A549 (cell line): ENCODE results near the gene BCL7B. TPM values are rescaled to one million over a fixed set of nuclear protein-coding genes. Genes with fewer than 3 reads are reported as not detected.

ENCODE experiments used
- ATAC-seq, 2 experiments: fragments of 200-7000 bp in 1 of 2; fragments of >200 bp in 1 of 2; cut with Nextera tagmentation in 1 of 2; cut with Tn5 transposase in 1 of 2; 3 replicates each; pipeline versions ENCODE4 v1.8.0 to v1.9.1; 2018 to 2020; ENCODE audit warnings: mild to moderate bottlenecking in 1 of 2, moderate library complexity in 1 of 2
- CTCF ChIA-PET: fragments of 300-600 bp; sonication (Branson Sonifier 250); formaldehyde crosslinking; extraction: SDS; loops from one replicate; lab custom pipeline; 2021; ENCODE audit warnings: antibody characterized with exemption, inconsistent platforms; lab: Yijun Ruan, JAX
- POLR2A ChIA-PET: fragments of 350-600 bp; formaldehyde crosslinking; extraction: SDS; loops from one replicate; lab custom pipeline; 2021; ENCODE audit warnings: antibody characterized with exemption, inconsistent platforms; lab: Yijun Ruan, JAX
- DNase-seq, 2 experiments: peaks; one replicate each; pipeline versions ENCODE4 v3.0.0 to v3.0.0-alpha.2; 2011 to 2016; ENCODE audit warnings: low read depth in 1 of 2, low spot score in 1 of 2
- FAIRE-seq: peaks from 2 replicates; lab custom pipeline; 2011; peaks lifted over from hg19 to GRCh38; lab: Jason Lieb, UNC
- H3K27ac ChIP-seq, 2 experiments: fragments of >200 bp; sonication (Bioruptor Twin); formaldehyde crosslinking; 3 replicates each; pipeline ENCODE4 v1.5.1; 2016 to 2017
- H3K4me1 ChIP-seq: fragments of >200 bp; sonication (Bioruptor Twin); formaldehyde crosslinking; 3 replicates; pipeline ENCODE4 v1.6.1; 2016
- H3K4me2 ChIP-seq: fragments of >200 bp; sonication (Bioruptor Twin); formaldehyde crosslinking; 3 replicates; pipeline ENCODE4 v1.6.1; 2016
- H3K4me3 ChIP-seq: fragments of >200 bp; sonication (Bioruptor Twin); formaldehyde crosslinking; 3 replicates; pipeline ENCODE4 v1.5.1; 2016
- H3K9me3 ChIP-seq: fragments of >200 bp; sonication (Bioruptor Twin); formaldehyde crosslinking; 3 replicates; pipeline ENCODE4 v1.6.1; 2016
- CBX8 ChIP-seq: fragments of 200-600 bp; sonication (generic); IDR thresholded peaks from 2 replicates; pipeline ENCODE4 v1.6.1; 2016
- CEBPB ChIP-seq, 2 experiments: fragments of >200 bp in 1 of 2; sonication (Bioruptor Twin) in 1 of 2; formaldehyde crosslinking in 1 of 2; IDR thresholded peaks; 2 replicates each; pipeline ENCODE4 v1.6.1; 2012 to 2016
- CHD4 ChIP-seq: fragments of 200-600 bp; sonication (generic); IDR thresholded peaks from 2 replicates; pipeline ENCODE4 v1.6.1; 2016; ENCODE audit warnings: antibody characterized with exemption, mild to moderate bottlenecking, borderline replicate concordance
- EHF ChIP-seq: fragments of 250-450 bp; sonication (Bioruptor Pico); IDR thresholded peaks from 2 replicates; pipeline ENCODE4 v1.5.0; 2020; ENCODE audit warnings: mild to moderate bottlenecking
- GATA3 ChIP-seq: IDR thresholded peaks from 2 replicates; pipeline ENCODE4 v1.6.1; 2012; ENCODE audit warnings: borderline replicate concordance
- HOXB5 ChIP-seq: fragments of 250-450 bp; sonication (Bioruptor Pico); IDR thresholded peaks from 2 replicates; pipeline ENCODE4 v1.5.0; 2020; ENCODE audit warnings: mild to moderate bottlenecking, moderate library complexity
- MAFK ChIP-seq: fragments of 450-650 bp; IDR thresholded peaks from 2 replicates; pipeline ENCODE4 v1.6.1; 2014; ENCODE audit not compliant: partially characterized antibody
- NFE2L2 ChIP-seq: fragments of 150-350 bp; conservative IDR thresholded peaks from 2 replicates; pipeline ENCODE4 v1.6.1; 2014; ENCODE audit warnings: low read length
- PBX3 ChIP-seq: IDR thresholded peaks from 2 replicates; pipeline ENCODE4 v1.6.1; 2012
- RCOR1 ChIP-seq: fragments of 150-350 bp; IDR thresholded peaks from 2 replicates; pipeline ENCODE4 v1.6.1; 2014; ENCODE audit warnings: antibody characterized with exemption, low read length, low read depth
- ZNF302 ChIP-seq: fragments of 250-450 bp; sonication (Bioruptor Pico); IDR thresholded peaks from 2 replicates; pipeline ENCODE4 v1.9.0; 2021; ENCODE audit warnings: inconsistent platforms, mild to moderate bottlenecking, moderate library complexity
- WGBS: methylation state at CpG from one replicate; pipeline ENCODE4 v1.1.6; 2017; ENCODE audit errors: missing lambda C conversion rate; 5-methylcytosine and 5-hydroxymethylcytosine counted together
- polyA plus RNA-seq, 4 experiments: library from polyadenylated mRNA; depleted of rRNA in 3 of 4; stranded (reverse); fragments of >200 nt; fragmentation: RNase III in 1 of 4; extraction: RNeasy Plus Mini Kit Qiagen cat#74134 plus additional on column Dnase treatment in 1 of 4; gene quantifications; 2 replicates in 3 of 4; 3 replicates in 1 of 4; pipeline ENCODE4 v1.2.3, GENCODE V29; 2011 to 2017
- TF ChIP-seq, protein P1 (sequence below): fragments of 150-350 bp; IDR thresholded peaks from 2 replicates; pipeline ENCODE4 v1.6.1; 2014; ENCODE audit warnings: low read depth, mild to moderate bottlenecking, low read length
- TF ChIP-seq, protein P2 (sequence below): IDR thresholded peaks from 2 replicates; pipeline ENCODE4 v1.6.1; 2012; ENCODE audit warnings: low read depth, borderline replicate concordance
- TF ChIP-seq, protein P3 (sequence below): fragments of 450-650 bp; IDR thresholded peaks from 2 replicates; pipeline ENCODE4 v1.6.1; 2014; ENCODE audit warnings: antibody characterized with exemption
- TF ChIP-seq, protein P4 (sequence below): fragments of >200 bp; sonication (Bioruptor Twin); formaldehyde crosslinking; IDR thresholded peaks from 2 replicates; pipeline ENCODE4 v1.6.1; 2016

BCL7B gene
- polyA plus RNA-seq, 2 of the 4 experiments (the other 2 are of a cell fraction), result 52.3 to 62.5 TPM

DNA sequence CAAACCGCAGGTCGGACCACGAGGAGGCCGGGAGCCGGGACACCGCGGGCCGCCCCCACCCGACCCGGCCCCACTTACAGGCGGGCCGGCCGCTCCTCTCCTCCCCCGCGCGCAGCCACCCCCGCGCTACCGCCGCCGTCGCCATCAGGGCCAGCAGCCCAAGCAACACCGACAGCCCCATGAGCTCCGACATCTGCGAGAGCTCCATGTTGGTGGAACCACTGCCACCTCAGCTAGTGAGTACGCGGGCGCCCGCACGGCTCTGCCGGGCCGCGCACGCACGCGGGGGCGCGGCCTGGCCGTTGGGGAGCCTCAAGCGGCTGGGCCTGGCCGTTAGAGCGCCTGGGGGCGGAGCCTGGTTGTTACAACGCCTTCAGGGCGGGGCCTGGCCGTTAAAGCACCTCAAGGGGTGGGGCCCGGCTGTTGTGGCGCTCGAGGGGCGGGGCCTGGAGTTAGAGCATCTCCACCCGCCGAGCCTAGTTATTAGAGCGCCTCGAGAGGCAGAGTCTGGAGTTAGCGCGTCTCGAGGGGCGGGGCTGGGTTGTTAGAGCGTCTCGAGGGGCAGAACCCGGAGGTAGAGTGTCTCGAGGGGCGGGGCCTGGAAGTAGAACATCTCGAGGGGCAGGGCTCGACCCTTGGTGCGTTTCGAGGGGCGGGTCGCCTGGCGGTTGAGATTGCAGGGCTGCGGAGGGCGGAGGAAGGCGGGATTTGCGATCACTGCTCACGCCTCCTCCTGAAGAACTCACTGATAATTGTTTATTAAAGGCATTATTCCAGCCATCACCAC is 21.0 kb upstream of the BCL7B start, which contains the start of gene TBL2 (continued):
- TF ChIP-seq CHD4, result no peak
- no peak for TF ChIP-seq MAFK
- no peak for TF ChIP-seq NFE2L2
- TF ChIP-seq, protein P1, sequence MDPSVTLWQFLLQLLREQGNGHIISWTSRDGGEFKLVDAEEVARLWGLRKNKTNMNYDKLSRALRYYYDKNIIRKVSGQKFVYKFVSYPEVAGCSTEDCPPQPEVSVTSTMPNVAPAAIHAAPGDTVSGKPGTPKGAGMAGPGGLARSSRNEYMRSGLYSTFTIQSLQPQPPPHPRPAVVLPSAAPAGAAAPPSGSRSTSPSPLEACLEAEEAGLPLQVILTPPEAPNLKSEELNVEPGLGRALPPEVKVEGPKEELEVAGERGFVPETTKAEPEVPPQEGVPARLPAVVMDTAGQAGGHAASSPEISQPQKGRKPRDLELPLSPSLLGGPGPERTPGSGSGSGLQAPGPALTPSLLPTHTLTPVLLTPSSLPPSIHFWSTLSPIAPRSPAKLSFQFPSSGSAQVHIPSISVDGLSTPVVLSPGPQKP, result no peak
- TF ChIP-seq RCOR1, result no peak
- TF ChIP-seq, protein P2, sequence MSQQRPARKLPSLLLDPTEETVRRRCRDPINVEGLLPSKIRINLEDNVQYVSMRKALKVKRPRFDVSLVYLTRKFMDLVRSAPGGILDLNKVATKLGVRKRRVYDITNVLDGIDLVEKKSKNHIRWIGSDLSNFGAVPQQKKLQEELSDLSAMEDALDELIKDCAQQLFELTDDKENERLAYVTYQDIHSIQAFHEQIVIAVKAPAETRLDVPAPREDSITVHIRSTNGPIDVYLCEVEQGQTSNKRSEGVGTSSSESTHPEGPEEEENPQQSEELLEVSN, result 0 out of 2 replicates have a peak, but pooled peaks have one; percentile 3

GRCh38 chr7:73577627-73578341 is 20.3 kb upstream of the BCL7B start:
- 18% methylated on average over 22 of the region's 32 CpGs for WGBS
- Histone ChIP-seq H3K4me1 (peaks cover 21% of the 10 kb centered on the region), H3K4me2 (peak overlapping the region; percentile 96), H3K4me3 (peak overlapping the region; percentile 82), H3K9me3 (no peaks in the 10 kb centered on the region), H3K27ac (peak overlapping the region; percentile 92 to 98)
- peak; percentile 40 to 43 for ATAC-seq
- no peak for FAIRE-seq
- no peak for DNase-seq
- ChIA-PET POLR2A (interaction anchor here (0.5 to 2.2 kb wide), 9 partner anchors 9 to 1725 kb away, joined by 3 to 18 read pairs (median 5); partner anchors contain the start of genes ABHD11, BAZ1B and BCL7B), CTCF (interaction anchor here (0.6 to 11.1 kb wide), 4 partner anchors 12 to 157 kb away, joined by 3 to 79 read pairs (median 4); no protein-coding TSS in a partner anchor)
- TF ChIP-seq HOXB5, result 0 out of 2 replicates have a peak, but pooled peaks have one; percentile 33
- no peak for TF ChIP-seq CBX8
- peak; percentile 8; the same call in 1 of the 2 replicates for TF ChIP-seq PBX3
- TF ChIP-seq GATA3, result no peak
- TF ChIP-seq, protein P3, sequence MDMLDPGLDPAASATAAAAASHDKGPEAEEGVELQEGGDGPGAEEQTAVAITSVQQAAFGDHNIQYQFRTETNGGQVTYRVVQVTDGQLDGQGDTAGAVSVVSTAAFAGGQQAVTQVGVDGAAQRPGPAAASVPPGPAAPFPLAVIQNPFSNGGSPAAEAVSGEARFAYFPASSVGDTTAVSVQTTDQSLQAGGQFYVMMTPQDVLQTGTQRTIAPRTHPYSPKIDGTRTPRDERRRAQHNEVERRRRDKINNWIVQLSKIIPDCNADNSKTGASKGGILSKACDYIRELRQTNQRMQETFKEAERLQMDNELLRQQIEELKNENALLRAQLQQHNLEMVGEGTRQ, result no peak

DNA sequence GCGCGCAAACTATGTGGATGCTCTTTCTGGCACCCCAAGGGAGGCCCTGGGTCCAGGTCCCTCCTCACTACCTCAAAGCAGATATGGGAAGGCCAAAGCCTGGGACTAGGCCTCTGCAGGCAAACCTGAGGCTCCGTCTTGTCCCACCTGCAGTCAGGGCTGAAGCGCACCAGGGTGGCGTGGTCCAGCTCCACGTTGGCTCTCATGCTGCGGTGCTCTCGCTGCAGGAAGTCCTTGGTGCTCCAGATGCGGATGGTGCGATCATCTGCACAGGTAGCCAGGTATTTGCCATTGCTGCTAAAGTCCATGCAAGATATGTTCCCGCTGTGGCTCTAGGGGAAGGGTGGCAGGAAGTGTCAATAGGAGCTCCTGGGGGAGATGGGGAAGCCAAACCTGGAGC is 16.3 kb upstream of the BCL7B start:
- ChIA-PET POLR2A (no interaction called here), CTCF (interaction anchor here (0.7 to 0.9 kb wide), 2 partner anchors 16 to 31 kb away, joined by 3 read pairs; no protein-coding TSS in a partner anchor)
- FAIRE-seq (no peak), DNase-seq (no peak), ATAC-seq (no peak)
- no peak overlapping the region for H3K4me3 ChIP-seq
- WGBS, result 98% methylated on average over 9 of the region's 11 CpGs
- TF ChIP-seq EHF (CRISPR knock-in tag) (no peak), ZNF302 (CRISPR knock-in tag) (no peak), CEBPB (IDR thresholded peaks at IDR 0.05) (no peak)
- TF ChIP-seq, protein P4, sequence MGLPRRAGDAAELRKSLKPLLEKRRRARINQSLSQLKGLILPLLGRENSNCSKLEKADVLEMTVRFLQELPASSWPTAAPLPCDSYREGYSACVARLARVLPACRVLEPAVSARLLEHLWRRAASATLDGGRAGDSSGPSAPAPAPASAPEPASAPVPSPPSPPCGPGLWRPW, result no peak
- no peak overlapping the region for H3K27ac ChIP-seq
- H3K4me1 ChIP-seq, result peaks cover 16% of the 10 kb centered on the region
- no peaks in the 10 kb centered on the region for H3K9me3 ChIP-seq
- H3K4me2 ChIP-seq, result no peak overlapping the region
